Measurements from ENCODE around the gene LAMTOR4.

DNA sequence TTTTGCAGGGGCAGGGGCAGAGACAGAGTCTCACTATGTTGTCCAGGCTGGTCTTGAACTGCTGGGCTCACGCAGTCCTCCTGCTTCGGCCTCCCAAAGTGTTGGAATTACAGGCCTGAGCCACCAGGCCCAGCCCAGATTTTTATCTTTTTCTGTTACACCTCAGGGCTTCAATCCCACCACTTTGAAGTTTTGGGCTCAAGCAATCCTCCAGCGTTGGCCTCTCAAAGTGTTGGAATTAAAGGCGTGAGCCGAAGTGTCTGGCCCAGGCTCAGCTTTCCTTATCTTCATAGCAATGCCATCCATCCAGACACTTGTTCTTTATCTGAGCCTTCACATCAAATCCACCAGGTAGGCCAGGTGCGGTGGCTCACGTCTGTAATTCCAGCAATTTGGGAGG is 33.7 kb upstream of the LAMTOR4 start:
- TF ChIP-seq, protein P1, sequence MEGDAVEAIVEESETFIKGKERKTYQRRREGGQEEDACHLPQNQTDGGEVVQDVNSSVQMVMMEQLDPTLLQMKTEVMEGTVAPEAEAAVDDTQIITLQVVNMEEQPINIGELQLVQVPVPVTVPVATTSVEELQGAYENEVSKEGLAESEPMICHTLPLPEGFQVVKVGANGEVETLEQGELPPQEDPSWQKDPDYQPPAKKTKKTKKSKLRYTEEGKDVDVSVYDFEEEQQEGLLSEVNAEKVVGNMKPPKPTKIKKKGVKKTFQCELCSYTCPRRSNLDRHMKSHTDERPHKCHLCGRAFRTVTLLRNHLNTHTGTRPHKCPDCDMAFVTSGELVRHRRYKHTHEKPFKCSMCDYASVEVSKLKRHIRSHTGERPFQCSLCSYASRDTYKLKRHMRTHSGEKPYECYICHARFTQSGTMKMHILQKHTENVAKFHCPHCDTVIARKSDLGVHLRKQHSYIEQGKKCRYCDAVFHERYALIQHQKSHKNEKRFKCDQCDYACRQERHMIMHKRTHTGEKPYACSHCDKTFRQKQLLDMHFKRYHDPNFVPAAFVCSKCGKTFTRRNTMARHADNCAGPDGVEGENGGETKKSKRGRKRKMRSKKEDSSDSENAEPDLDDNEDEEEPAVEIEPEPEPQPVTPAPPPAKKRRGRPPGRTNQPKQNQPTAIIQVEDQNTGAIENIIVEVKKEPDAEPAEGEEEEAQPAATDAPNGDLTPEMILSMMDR (IDR thresholded peaks at IDR 0.05) = no peak
- no peak for TF ChIP-seq POLR2A (IDR thresholded peaks at IDR 0.05)
- no peak for TF ChIP-seq POLR2AphosphoS5 (IDR thresholded peaks at IDR 0.05)
